PC-3 (cell line): ENCODE data around the gene VANGL2.

ENCODE experiments used
- EZH2 ChIP-seq: fragments of 300-600 bp; sonication (generic); IDR thresholded peaks from one replicate; pipeline ENCODE4 v1.6.1; 2017; ENCODE audit warnings: antibody characterized with exemption, mild to moderate bottlenecking, low read length; ENCODE audit not compliant: unreplicated experiment
- EZH2phosphoT487 ChIP-seq: fragments of 300-600 bp; sonication (generic); IDR thresholded peaks from 2 replicates; pipeline ENCODE4 v1.6.1; 2018; ENCODE audit warnings: mild to moderate bottlenecking, antibody characterized with exemption, low read length, borderline replicate concordance
- TF ChIP-seq, protein P1 (sequence below): fragments of 300-600 bp; sonication (generic); conservative IDR thresholded peaks from 2 replicates; pipeline ENCODE4 v1.5.1; 2017; ENCODE audit warnings: antibody characterized with exemption, low read depth, mild to moderate bottlenecking, low read length

- TF ChIP-seq, protein P1, sequence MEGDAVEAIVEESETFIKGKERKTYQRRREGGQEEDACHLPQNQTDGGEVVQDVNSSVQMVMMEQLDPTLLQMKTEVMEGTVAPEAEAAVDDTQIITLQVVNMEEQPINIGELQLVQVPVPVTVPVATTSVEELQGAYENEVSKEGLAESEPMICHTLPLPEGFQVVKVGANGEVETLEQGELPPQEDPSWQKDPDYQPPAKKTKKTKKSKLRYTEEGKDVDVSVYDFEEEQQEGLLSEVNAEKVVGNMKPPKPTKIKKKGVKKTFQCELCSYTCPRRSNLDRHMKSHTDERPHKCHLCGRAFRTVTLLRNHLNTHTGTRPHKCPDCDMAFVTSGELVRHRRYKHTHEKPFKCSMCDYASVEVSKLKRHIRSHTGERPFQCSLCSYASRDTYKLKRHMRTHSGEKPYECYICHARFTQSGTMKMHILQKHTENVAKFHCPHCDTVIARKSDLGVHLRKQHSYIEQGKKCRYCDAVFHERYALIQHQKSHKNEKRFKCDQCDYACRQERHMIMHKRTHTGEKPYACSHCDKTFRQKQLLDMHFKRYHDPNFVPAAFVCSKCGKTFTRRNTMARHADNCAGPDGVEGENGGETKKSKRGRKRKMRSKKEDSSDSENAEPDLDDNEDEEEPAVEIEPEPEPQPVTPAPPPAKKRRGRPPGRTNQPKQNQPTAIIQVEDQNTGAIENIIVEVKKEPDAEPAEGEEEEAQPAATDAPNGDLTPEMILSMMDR: no peak
- TF ChIP-seq EZH2: no peak
- no peak for TF ChIP-seq EZH2phosphoT487
Observed at GRCh38 chr1:160375788-160376524, 24.4 kb upstream of the VANGL2 start.
